Fibroblast of villous mesenchyme (primary cell): Measurements from ENCODE around the gene TMEM270. TPM values are rescaled to one million over a fixed set of nuclear protein-coding genes. Genes with fewer than 3 reads are reported as not detected.

Source experiments
- DNase-seq: peaks from one replicate; pipeline ENCODE4 v3.0.0-alpha.2; 2010; ENCODE audit warnings: low read depth
- H3K4me3 ChIP-seq: 2 replicates; pipeline ENCODE4 v1.5.1; 2011; ENCODE audit warnings: low read depth, mild to moderate bottlenecking, low read length
- total RNA-seq: library from RNA; depleted of rRNA; stranded (reverse); fragments of >200 nt; gene quantifications from 2 replicates; pipeline ENCODE4 v1.2.3, GENCODE V29; 2012
- TF ChIP-seq, protein P1 (sequence below): IDR thresholded peaks from 2 replicates; pipeline ENCODE4 v1.5.1; 2012; ENCODE audit warnings: low read depth, mild to moderate bottlenecking, low read length; ENCODE audit not compliant: insufficient read depth

The TMEM270 gene
- total RNA-seq, 1 donor = not detected

DNA sequence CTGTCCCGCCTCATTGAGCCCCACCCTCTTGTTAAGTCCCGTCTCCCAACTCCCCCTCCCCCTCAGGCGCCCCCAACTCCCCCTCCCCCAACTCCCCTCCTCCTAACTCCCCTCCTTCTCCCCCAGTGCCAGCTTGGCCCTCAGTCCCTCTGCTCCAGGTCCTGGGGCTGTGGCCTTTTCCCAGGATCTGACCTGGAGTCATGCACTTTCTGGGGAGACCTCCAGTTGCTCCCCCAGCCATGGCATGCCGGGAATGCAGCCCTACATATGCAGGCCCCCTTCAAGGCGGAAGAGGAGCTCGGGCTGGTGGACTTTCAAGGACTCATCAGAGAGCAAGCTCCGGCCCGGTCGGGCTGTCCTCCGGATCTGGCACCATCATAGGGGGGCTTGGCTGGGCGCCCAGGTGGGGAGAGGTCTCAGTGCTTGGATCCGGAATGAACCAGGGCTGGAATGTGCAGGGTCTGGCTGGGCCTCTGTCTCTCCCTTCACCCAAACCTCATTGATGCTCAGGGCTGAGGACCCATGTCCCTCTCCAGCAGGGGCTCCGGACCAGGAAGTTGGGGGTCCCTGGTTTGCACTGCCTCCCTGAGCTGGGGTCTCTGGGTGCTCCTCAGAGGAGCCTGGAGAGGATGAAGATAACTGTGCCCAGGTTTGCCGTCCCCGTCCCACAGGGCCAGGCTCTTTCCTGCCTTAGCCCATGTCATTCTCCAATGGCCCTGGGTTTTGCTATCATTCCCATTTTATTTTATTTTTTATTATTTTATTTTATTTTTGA is 41.1 kb downstream of the TMEM270 start:
- no peak overlapping the region for H3K4me3 ChIP-seq
- TF ChIP-seq, protein P1, sequence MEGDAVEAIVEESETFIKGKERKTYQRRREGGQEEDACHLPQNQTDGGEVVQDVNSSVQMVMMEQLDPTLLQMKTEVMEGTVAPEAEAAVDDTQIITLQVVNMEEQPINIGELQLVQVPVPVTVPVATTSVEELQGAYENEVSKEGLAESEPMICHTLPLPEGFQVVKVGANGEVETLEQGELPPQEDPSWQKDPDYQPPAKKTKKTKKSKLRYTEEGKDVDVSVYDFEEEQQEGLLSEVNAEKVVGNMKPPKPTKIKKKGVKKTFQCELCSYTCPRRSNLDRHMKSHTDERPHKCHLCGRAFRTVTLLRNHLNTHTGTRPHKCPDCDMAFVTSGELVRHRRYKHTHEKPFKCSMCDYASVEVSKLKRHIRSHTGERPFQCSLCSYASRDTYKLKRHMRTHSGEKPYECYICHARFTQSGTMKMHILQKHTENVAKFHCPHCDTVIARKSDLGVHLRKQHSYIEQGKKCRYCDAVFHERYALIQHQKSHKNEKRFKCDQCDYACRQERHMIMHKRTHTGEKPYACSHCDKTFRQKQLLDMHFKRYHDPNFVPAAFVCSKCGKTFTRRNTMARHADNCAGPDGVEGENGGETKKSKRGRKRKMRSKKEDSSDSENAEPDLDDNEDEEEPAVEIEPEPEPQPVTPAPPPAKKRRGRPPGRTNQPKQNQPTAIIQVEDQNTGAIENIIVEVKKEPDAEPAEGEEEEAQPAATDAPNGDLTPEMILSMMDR = no peak
- DNase-seq = no peak

DNA sequence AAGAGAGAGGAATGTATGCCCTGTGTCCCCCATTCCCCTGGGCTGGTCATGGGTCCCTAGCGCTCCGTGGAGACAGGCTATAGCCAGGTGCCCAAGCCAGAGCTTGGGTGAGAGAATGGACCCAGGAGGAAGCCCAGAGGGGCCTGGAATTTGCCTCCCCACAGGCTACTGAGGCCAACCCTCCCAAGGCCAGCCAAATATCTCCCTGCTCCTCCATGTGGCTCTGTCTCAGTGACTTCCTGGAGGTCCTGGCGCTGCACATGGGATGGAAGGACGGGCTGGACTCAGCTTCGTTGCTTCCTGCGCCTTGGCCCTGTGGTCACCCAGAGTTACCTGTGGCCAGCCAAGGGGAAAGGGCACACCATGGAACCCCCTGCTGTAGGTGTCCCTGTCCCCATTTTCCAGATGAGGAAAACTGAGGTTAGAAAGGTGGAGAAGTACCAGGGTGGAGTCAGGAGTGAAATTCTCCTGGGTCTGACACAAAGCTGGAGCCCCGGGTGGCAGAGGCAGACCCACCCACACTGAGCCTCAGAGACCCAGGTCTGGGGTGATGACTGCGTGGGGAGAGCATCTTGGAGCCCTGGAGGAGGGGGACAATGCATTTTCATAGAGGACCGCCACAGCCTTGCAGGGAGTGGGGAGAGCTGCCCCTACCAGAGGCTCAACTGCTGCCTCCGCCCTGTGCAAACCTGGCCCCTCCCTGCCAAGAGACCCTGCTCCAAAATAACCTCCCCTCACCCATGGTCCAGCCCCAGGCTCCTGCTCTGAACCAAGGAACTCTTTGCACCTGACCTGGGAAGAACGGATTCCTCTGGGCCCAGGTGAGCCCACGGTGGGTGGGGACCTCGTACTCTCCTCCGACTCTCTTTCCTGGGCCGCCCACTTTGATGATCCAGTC is 42.6 kb downstream of the TMEM270 start:
- TF ChIP-seq, protein P1 = no peak
- no peak overlapping the region for H3K4me3 ChIP-seq
- no peak for DNase-seq

DNA sequence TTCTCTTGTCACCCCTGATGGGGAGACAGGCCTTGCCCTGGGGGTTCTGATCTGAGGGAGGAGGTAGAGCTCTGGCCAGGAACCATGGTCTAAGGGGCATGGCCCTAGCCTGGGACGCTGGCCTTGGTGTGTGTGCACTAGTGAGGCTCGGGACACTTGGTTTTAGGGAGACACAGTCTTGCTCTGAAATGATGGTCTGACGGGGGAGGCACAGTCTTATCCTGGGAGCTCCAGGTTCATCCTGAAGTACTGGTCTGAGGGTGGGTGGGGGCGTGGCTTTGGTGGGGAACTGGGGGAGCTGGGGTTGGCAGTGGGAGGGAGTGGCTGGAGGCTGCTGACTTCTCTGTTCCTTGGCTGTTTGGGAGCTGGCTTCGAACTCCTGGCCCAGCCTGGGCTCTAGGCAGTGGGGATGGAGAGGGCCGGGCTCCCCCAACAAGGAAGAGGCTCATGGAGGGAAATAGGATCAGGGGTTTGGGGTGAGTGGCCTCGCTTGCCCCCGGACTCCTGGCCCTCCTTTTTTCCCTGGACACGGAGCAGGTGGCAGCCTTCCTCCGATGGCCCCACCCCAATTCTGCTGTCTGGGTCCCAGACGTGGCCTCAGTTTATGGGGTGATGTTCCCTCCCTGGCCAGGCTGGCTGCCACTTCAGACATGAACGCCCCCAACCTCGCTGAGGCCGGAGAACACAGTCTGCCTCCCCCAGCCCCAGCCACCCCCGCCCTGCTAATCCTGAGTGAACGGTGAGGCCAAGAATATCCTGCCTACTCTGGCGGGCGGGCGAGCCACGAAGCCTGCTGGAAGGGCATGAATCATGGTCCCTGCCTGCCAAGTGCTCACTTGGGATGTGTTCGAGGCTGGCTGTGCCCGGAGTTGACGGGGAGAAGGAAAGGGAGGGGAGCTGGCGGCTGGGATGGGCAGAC is 43.5 kb downstream of the TMEM270 start:
- TF ChIP-seq, protein P1 = no peak

DNA sequence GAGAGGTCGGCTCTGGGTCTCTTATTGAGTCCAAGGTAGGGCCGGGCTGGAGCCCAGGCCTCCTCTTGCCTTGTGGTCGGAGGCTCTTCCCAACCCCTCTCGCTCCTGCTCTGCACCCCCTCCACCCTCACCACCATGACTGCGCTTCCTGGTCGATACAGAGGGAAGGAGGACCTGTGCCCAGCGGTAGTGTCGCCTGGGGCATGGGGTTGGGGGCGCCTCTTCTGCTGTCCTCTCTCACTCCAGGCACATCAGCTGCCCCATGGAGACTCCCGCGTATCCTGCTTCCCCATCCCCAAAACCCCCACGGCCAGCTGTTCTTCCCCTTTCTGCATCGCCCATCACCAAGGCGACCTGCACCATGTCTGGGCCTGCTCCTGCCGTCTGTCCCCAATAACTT is 44.4 kb downstream of the TMEM270 start:
- no peak for DNase-seq
- TF ChIP-seq, protein P1 = no peak
- H3K4me3 ChIP-seq = no peak overlapping the region

More for the DNA sequence above, 43.5 kb downstream of the TMEM270 start:
- no peak overlapping the region for H3K4me3 ChIP-seq
- DNase-seq = no peak

DNA sequence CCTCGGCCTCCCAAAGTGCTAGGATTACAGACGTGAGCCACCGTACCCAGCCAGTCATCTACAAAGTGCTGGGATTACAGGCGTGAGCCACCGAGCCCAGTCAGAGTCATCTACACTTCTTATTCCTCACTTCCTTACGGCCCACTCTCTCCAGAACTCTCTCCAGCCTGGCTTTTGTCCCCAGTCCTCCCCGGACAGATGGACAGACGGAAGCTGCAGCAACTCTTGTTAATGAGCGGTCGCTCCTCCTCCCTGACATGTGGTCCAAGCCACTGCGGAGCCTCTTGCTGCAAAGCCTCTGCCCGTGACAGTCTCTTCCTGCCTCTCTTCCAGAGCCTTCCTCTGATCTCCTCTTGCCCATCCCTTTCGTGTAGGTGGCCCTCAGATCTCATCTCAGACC is 45.9 kb downstream of the TMEM270 start:
- TF ChIP-seq, protein P1 = no peak
- no peak for DNase-seq
- H3K4me3 ChIP-seq = no peak overlapping the region

DNA sequence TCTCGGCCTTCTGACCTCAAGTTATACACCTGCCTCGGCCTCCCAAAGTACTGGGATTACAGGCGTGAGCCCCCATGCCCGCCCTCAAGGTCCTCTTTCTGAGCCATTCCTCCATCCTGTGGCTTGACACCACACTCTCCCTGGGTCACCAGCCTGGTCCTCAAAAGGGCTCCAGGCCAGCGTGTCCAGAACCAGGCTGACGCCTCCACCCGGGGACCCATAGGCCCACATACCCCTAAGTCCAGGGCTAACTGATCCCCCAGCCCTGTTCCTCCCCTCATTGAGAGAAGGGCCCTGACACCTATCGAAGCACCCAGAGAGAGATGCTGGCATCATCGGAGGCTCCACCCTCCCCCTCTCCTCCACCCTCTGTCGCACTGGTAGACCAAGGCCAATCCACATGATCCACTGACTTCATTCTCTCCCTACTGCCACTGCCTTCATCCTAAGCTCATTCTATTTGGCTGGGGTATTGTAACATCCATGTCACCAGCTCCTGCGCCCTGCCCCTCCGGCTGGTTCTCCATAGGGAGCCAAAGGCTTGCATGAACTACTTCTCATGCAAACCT is 46.7 kb downstream of the TMEM270 start:
- no peak for DNase-seq
- H3K4me3 ChIP-seq = no peak overlapping the region
- TF ChIP-seq, protein P1 = no peak
